Muscle of arm (tissue), 12 donors: ENCODE results near the gene OSBPL1A. TPM values are rescaled to one million over a fixed set of nuclear protein-coding genes. Genes with fewer than 3 reads are reported as not detected.
A peak's percentile ranks its signal among the peaks of the same experiment; 100 is the strongest.
"Not testable (repeated sequence)": the region's sequence is repeated elsewhere in the genome, so short reads cannot be mapped to it uniquely, and the experiment has no call there.

Source experiments
- DNase-seq: peaks from one replicate; pipeline ENCODE4 v3.0.0-alpha.2; 2013
- polyA plus RNA-seq, 12 donors: library from polyadenylated mRNA; unstranded; fragments of 120-200 nt; gene quantifications; one replicate each; pipeline ENCODE4 v1.2.1, GENCODE V29; 2013; ENCODE audit not compliant: insufficient read length in 12 of 12

Gene OSBPL1A
- polyA plus RNA-seq, 12 donors, result 51.1 to 81.2 (median 59.8) TPM; not detected in 1

DNA sequence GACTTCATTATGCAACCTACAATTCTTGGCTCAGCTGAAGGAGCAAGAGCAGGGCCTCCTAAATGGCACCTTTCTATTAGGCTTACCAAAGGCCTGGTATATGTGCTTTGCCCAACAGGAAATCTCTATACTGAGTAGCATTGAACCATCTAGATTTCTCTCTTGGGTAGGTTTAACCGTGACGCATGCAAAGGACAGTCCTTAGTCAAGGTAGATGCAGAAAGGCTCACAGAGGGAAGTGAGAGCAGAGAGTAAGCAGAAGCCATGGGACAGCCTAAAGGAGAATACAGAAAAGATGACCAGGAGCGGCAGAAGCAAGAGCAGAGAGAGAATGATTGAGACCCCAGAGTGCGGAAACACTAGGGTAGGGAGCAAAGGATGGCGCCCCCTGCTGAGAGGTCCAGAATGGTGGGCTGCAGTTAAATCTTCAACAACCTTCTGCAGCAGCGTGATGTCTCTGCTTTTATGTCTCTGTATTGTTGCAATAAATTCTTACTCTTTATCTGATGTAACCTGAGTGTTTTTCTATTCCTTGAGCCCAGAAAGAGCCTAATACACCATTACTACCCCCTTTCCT is 4.7 kb upstream of the OSBPL1A start:
- DNase-seq, result no peak

GRCh38 chr18:24400587-24400986 is 3.0 kb upstream of the OSBPL1A start:
- no peak for DNase-seq

DNA sequence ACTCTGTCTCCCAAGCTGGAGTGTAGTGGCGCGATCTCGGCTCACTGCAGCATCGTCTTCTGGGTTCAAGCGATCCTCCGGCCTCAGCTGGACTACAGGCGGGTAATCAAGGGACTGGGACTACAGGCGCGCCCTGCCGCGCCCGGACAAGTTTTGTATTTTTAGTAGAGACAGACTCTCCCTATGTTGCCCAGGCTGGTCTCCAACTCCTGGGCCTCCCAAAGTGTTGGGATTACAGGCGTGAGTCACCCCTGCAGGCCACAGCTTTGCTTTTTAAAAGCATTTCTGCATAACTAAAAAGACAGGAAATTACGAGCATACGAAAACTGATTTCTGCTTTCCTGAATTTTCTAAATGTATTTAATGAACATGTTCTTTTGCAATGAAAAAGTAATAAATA is 916 bp upstream of the OSBPL1A start:
- DNase-seq, result no peak

DNA sequence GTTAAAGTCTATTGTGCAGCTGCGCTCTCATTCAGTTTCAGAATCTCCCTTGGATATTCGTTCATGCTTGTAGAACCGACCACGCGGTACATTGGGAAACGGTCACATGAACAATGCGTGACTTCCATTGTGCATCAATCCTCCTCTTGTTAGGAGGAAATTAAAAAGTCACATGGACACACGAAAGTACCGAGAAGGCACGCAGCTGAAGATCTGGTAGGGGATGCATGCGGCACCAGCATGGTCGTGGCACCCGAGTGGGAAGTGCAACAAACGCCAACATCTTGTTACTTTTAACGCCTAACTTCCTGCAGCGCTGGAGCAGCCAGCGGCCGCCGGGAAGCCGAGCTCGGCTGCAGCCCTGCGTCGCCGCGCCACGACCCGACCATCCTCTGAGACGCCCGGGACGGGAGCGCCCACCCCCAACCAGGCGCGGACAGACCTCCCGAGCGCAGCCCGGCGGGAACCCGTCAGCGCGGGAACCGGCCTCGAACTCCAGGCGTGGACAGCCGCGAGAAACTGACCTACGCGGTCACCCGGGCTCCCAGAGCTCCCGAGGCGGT is 412 bp downstream of the OSBPL1A start:
- DNase-seq, result peak; percentile 73

GRCh38 chr18:24396082-24396633 is 1.5 kb downstream of the OSBPL1A start:
- DNase-seq, result no peak

- no peak for DNase-seq
These were observed 2.4 kb downstream of the OSBPL1A start for GRCh38 chr18:24395049-24395795.

GRCh38 chr18:24388957-24389356 is 8.7 kb downstream of the OSBPL1A start:
- DNase-seq, result peak; percentile 51

DNA sequence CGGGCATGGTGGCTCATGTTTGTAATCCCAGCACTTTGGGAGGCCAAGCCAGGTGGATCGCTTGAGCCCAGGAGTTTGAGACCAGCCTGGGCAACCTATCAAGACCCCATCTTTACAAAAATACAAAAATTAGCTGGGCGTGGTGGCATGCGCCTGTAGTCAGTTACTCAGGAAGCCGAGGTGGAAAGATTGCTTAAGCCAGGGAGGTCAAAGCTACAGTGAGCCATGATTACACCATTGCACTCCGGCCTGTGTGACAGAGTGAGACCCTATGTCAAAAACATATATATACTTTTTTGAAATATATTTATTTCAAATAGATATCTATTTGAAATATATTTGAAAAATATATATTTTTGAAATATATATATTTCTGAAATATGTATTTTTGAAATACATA is 10.9 kb downstream of the OSBPL1A start:
- DNase-seq, result no peak

GRCh38 chr18:24381126-24381525 is 16.5 kb downstream of the OSBPL1A start:
- no peak for DNase-seq

- no peak for DNase-seq
These were observed 17.4 kb downstream of the OSBPL1A start for GRCh38 chr18:24380163-24380747.

DNA sequence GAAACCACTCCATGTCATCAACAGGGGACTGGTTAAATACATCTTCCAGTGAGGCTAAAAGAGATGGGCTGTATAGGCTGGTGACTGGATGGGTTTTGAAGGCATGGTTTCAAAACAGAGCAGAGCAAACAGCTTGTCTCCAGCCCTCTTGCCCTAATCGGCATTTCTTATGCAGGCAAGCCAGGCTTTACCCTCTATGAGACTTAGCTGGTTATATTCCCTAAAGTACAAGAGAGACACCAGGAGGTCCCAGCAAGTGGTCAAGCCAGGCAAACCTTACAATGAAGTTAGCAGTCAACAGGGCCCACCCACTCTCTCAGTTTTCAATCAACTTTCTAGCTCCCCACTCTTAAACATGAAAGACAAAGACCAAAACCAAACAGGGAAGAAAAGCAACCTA is 19.0 kb downstream of the OSBPL1A start:
- DNase-seq, result no peak

DNA sequence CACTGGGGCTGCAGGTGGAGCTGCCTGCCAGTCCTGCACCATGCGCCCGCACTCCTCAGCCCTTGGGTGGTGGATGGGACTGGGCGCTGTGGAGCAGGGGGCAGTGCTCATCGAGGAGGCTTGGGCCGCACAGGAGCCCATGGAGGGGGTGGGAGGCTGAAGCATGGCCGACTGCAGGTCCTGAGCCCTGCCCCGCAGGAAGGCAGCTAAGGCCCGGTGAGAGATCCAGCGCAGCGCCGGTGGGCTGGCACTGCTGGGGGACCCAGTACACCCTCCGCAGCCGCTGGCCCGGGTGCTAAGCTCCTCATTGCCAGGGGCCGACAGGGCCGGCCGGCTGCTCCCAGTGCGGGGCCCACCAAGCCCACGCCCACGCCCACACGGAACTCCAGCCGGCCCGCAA is 21.1 kb downstream of the OSBPL1A start:
- not testable (repeated sequence) for DNase-seq

DNA sequence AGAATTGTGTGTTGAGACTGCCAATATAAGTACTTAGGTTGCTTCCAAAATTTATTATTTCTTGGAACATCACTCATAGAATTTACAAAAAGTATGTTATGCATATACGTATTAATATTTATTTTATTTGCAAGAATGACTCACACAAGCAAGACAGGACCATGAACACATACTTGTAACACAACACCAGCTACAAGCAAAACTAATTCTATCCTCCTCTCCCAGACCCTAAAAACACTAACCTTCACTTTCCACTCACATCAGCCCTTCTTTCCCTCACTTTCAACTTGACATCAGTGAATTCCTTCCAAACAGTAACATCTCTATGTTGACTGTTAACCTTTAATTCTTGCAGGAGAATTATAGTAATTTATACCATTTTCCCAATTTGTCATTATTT is 24.3 kb downstream of the OSBPL1A start:
- DNase-seq, result no peak

- no peak for DNase-seq
These were observed 25.2 kb downstream of the OSBPL1A start for GRCh38 chr18:24372279-24372872.

- no peak for DNase-seq
These were observed 27.5 kb downstream of the OSBPL1A start for GRCh38 chr18:24370120-24370519.

GRCh38 chr18:24369426-24369825 is 28.2 kb downstream of the OSBPL1A start:
- DNase-seq, result no peak

GRCh38 chr18:24368749-24369148 is 28.9 kb downstream of the OSBPL1A start:
- DNase-seq, result no peak

GRCh38 chr18:24366328-24366727 is 31.3 kb downstream of the OSBPL1A start:
- DNase-seq, result no peak

GRCh38 chr18:24364177-24364576 is 33.4 kb downstream of the OSBPL1A start:
- no peak for DNase-seq

DNA sequence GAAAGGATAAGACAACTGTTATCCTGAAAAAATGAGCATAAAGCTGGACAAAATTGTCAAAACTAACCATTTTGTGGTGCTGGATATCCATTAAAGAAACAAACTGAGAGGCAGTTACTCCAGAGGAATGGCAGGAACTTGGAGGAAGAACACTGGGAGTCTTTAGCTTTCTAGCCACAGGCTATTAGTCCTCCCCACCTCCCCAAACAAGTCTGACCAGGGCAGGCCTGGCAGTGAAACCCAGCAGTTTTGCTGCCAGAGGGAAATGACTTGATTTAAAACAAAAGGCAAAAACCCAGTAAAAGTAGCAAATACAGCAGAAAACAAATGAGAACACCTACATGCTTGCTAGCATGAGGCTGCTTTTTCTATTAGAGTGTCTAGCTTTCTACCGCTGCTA is 34.9 kb downstream of the OSBPL1A start:
- DNase-seq, result no peak

DNA sequence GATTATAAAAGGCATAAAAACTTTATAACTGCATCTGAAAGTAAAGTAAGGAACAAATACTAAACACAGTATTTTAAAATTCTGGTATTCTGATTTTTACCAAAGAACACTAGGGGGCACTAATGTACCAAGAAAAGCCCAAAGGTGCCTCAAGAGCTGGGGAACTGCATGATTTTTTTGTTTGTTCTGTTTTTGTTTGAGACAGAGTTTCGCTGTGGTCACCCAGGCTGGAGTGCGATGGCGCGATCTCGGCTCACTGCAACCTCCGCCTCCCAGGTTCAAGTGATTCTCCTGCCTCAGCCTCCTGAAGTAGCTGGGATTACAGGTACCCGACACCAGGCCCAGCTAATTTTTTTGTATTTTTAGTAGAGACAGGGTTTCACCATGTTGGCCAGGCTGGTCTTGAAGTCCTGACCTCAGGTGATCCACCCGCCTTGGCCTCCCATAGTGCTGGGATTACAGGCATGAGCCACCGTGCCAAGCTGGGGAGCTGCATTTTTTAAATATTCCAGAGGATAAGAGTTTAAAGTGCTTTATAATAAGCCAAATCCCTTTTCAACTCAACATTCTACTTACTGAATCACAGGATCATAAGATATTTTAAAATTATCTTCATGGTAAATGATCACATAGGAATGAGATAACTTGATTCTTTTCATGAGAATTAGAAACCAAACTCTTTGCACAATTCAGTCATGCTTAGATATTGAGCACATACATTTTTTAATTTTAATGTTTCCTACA is 37.7 kb downstream of the OSBPL1A start:
- DNase-seq, result peak; percentile 69

DNA sequence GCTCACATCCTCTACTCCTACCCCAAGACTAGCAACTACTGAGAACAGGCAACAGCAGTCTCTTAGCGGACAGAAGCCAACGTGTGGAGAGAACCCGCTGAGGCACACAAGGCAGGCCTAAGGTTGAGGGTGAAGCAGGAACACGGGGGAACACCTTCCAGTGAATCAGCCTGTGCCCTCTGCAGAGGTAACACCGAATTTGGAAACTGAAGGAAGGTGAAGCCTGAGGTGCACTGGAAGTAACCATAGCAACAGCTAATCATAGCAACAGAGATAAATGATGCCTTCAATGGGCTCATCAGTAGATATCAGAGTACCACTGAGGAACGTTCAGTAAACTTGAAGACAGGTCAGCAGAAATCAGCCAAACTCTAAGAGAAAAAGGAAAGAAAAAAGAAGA is 43.3 kb downstream of the OSBPL1A start:
- no peak for DNase-seq
